Upper lobe of left lung (tissue), 4 donors: ENCODE results near the gene CCL2.

ENCODE experiments used
- EP300 ChIP-seq, 4 donors: sonication (generic); formaldehyde crosslinking; IDR thresholded peaks; one replicate each; pipeline ENCODE4 v1.5.1; 2017; ENCODE audit warnings: antibody characterized with exemption in 4 of 4, control low read depth in 2 of 4
- TF ChIP-seq, protein P1 (sequence below), 6 experiments: fragments of 450-650 bp in 4 of 6; fragments of 200-600 bp in 2 of 6; sonication (generic) in 2 of 6; IDR thresholded peaks; one replicate each; pipeline ENCODE4 v1.5.1; 2016 to 2019; ENCODE audit warnings: antibody characterized with exemption in 6 of 6

- TF ChIP-seq, protein P1, sequence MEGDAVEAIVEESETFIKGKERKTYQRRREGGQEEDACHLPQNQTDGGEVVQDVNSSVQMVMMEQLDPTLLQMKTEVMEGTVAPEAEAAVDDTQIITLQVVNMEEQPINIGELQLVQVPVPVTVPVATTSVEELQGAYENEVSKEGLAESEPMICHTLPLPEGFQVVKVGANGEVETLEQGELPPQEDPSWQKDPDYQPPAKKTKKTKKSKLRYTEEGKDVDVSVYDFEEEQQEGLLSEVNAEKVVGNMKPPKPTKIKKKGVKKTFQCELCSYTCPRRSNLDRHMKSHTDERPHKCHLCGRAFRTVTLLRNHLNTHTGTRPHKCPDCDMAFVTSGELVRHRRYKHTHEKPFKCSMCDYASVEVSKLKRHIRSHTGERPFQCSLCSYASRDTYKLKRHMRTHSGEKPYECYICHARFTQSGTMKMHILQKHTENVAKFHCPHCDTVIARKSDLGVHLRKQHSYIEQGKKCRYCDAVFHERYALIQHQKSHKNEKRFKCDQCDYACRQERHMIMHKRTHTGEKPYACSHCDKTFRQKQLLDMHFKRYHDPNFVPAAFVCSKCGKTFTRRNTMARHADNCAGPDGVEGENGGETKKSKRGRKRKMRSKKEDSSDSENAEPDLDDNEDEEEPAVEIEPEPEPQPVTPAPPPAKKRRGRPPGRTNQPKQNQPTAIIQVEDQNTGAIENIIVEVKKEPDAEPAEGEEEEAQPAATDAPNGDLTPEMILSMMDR (IDR thresholded peaks at IDR 0.05) = no peak
- TF ChIP-seq EP300 (IDR thresholded peaks at IDR 0.05) = peak in 1 of 4 donors; percentile 13
These were observed 27.4 kb upstream of the CCL2 start for GRCh38 chr17:34227707-34228106.
